Activated naive CD4-positive, alpha-beta T cell treated with anti-CD3 and anti-CD28 coated beads, Interleukin-2, amount 50 U/mL, for 72 hours (primary cell): ENCODE data around the gene ANAPC15. TPM values are rescaled to one million over a fixed set of nuclear protein-coding genes. Genes with fewer than 3 reads are reported as not detected.

Experiments
- total RNA-seq, 2 donors: library from RNA; stranded (reverse); gene quantifications; one replicate each; pipeline ENCODE4 v1.2.3, GENCODE V29; 2022

ANAPC15 gene
- total RNA-seq, 2 donors from 2014 or later: 50.5 to 60.1 TPM

Other genes starting within 250 kb of the ANAPC15 start
- gene DEFB131B, start 234.2 kb downstream of the ANAPC15 start, total RNA-seq: not detected
- 10 to 100 TPM; 14.0 to 21.8 TPM for gene XNDC1N, start 184.1 kb downstream of the ANAPC15 start, total RNA-seq
- 10 to 100 TPM; 32.2 to 44.6 TPM for gene RNF121, start 183.6 kb downstream of the ANAPC15 start, total RNA-seq
- 10 to 100 TPM; 12.5 to 13.8 TPM for gene IL18BP, start 113.8 kb downstream of the ANAPC15 start, total RNA-seq
- 100 to 1,000 TPM; 206 to 209 TPM for gene NUMA1, start 32.2 kb downstream of the ANAPC15 start, total RNA-seq
- 1 to 10 TPM; 4.1 to 8.3 TPM for gene LRRC51, start 31.8 kb downstream of the ANAPC15 start, total RNA-seq
- gene LAMTOR1, start 9.4 kb downstream of the ANAPC15 start, total RNA-seq: 10 to 100 TPM; 40.9 to 60.0 TPM
- not detected for gene TOMT, start 6.8 kb downstream of the ANAPC15 start, total RNA-seq
- gene FOLR3, start 23.0 kb upstream of the ANAPC15 start, total RNA-seq: not detected
- not detected for gene FOLR1, start 79.4 kb upstream of the ANAPC15 start, total RNA-seq
- gene FOLR2, start 104.1 kb upstream of the ANAPC15 start, total RNA-seq: not detected
- 100 to 1,000 TPM in 1 of 2 donors, 10 to 100 TPM in 1; 97.0 to 132 TPM for gene INPPL1, start 112.1 kb upstream of the ANAPC15 start, total RNA-seq
- gene PHOX2A, start 131.5 kb upstream of the ANAPC15 start, total RNA-seq: not detected